ENCODE data around the gene HDAC9.

Gene HDAC9

DNA sequence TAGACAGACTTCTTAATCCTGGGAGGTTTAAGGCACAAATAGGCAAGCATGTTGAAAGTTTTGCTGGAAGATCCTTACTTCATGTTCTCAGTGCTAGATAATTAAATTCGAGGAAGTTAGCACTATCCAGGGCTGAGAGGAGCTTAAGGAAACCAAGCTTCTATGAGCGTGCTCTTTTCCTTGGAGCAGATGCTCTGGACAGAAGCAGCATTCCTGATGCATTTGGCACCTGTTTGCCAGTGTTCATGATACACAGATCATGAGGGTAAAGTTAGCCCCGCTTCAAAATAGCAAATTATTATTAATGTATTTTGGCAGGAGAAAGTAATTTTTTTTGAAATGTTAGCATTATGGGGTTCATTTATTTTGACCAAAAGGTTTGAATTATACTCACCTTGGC lies 9.4 kb downstream of the HDAC9 start:
- H3K27me3 Mint-ChIP-seq, result no peaks in the 10 kb centered on the region
- H3K36me3 Mint-ChIP-seq, result no peaks in the 10 kb centered on the region
- H3K4me1 Mint-ChIP-seq (ENCODE audit: low read depth), result no peaks in the 10 kb centered on the region

DNA sequence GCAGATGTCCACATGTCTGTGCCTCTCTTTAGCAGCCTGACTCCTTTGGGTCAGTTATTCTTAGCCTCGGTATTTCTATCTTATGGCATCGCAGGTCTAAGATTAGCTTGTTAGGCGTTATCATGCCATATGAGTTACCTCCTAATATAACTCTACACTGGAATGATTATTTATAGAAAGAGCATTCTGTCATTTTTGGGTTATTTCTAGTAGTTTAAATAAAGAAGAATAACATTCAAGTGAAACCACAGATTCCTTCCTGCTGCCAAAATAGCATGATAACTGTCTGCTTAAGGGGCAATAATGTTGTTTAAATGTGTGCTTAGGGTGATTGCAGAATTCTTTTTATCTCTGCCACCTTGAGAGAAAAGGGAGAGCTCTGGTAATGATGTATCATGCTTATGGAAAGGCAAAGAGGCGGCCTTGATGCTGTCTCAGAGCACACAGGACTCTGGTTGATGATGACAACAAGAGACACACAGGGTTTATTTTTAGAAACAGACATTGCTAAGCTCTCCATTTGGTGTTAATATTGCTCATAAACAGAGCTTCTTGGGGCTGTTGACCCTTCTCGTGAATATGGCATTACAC lies 10.4 kb downstream of the HDAC9 start:
- no peak overlapping the region for H3K4me3 Mint-ChIP-seq
- no peaks in the 10 kb centered on the region for H3K4me1 Mint-ChIP-seq (ENCODE audit: low read depth)
- H3K27ac Mint-ChIP-seq, result no peak overlapping the region
- H3K27me3 Mint-ChIP-seq, result no peaks in the 10 kb centered on the region
- no peaks in the 10 kb centered on the region for H3K36me3 Mint-ChIP-seq
- no peaks in the 10 kb centered on the region for H3K9me3 Mint-ChIP-seq (ENCODE audit: low read depth)

More for the DNA sequence above, 9.4 kb downstream of the HDAC9 start:
- Mint-ChIP-seq H3K27ac (no peak overlapping the region), H3K4me3 (no peak overlapping the region), H3K9me3 (ENCODE audit: low read depth) (no peaks in the 10 kb centered on the region)

GRCh38 chr7:18508443-18509427 lies 13.2 kb downstream of the HDAC9 start:
- H3K27ac Mint-ChIP-seq, result no peak overlapping the region
- no peak overlapping the region for H3K4me3 Mint-ChIP-seq

GRCh38 chr7:18509481-18509880 lies 13.9 kb downstream of the HDAC9 start:
- H3K4me3 Mint-ChIP-seq, result no peak overlapping the region
- no peaks in the 10 kb centered on the region for H3K4me1 Mint-ChIP-seq (ENCODE audit: low read depth)
- H3K36me3 Mint-ChIP-seq, result no peaks in the 10 kb centered on the region
- no peak overlapping the region for H3K27ac Mint-ChIP-seq
- no peaks in the 10 kb centered on the region for H3K27me3 Mint-ChIP-seq
- no peaks in the 10 kb centered on the region for H3K9me3 Mint-ChIP-seq (ENCODE audit: low read depth)

More at GRCh38 chr7:18508443-18509427, 13.2 kb downstream of the HDAC9 start:
- no peaks in the 10 kb centered on the region for H3K9me3 Mint-ChIP-seq (ENCODE audit: low read depth)
- no peaks in the 10 kb centered on the region for H3K4me1 Mint-ChIP-seq (ENCODE audit: low read depth)
- no peaks in the 10 kb centered on the region for H3K36me3 Mint-ChIP-seq
- no peaks in the 10 kb centered on the region for H3K27me3 Mint-ChIP-seq

DNA sequence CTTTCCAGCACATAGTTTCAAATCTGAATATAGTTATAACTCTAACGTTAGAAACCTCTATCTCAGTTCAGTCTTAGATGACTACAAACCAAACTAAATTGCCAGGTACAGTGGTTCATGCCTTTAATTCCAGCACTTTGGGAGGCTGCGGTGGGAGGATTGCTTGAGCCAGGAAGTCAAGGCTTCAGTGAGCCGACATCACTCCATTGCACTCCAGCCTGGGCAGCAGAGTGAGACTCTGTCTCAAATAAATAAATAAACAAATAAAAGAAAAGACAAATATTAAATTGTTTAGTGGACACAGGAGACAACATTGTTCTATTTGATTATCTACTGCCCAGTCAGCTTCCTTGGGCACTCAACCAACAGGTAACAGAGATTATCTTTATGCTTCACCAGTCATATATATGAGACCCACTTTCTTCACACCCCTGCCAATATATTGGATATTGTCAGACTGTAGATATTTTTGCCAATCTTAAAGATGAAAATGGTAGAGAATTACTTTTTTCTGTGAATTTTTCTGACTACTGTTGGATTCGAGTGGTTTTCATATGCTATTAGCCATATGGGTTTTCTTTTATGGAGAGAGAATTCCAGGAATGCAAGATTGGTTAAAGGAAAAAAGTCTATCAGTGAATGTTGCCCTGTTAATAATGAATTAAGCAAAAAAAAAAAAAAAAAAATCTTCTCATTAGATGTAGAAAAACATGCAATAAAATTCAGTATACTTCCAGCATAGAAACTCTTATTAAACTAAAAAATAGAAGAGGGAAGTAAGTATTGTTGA lies 16.0 kb downstream of the HDAC9 start:
- Mint-ChIP-seq H3K27me3 (no peaks in the 10 kb centered on the region), H3K36me3 (no peaks in the 10 kb centered on the region), H3K4me1 (ENCODE audit: low read depth) (no peaks in the 10 kb centered on the region), H3K9me3 (ENCODE audit: low read depth) (no peaks in the 10 kb centered on the region), H3K4me3 (no peak overlapping the region), H3K27ac (no peak overlapping the region)

DNA sequence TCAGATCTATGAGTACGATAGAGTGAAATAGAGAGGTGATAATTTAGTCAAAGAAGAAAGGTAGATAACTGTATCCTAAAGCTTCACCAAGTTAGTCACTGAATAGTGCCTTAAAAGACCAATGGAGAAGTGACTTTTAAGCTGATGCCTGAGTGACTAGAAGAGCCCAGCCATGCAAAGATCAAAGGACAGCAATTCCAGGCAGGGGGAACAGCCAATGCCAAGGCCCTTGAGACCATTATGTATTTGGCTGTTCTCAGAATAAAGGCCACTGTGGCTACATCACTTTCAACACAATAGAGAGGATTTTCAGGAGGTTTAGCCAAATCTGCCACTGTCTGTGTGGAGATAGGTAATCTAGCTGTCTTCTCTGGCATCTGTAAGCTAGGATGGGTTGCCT lies 17.8 kb downstream of the HDAC9 start:
- no peaks in the 10 kb centered on the region for H3K27me3 Mint-ChIP-seq
- H3K36me3 Mint-ChIP-seq, result no peaks in the 10 kb centered on the region
- H3K27ac Mint-ChIP-seq, result no peak overlapping the region
- no peaks in the 10 kb centered on the region for H3K4me1 Mint-ChIP-seq (ENCODE audit: low read depth)
- H3K4me3 Mint-ChIP-seq, result no peak overlapping the region
- no peaks in the 10 kb centered on the region for H3K9me3 Mint-ChIP-seq (ENCODE audit: low read depth)

DNA sequence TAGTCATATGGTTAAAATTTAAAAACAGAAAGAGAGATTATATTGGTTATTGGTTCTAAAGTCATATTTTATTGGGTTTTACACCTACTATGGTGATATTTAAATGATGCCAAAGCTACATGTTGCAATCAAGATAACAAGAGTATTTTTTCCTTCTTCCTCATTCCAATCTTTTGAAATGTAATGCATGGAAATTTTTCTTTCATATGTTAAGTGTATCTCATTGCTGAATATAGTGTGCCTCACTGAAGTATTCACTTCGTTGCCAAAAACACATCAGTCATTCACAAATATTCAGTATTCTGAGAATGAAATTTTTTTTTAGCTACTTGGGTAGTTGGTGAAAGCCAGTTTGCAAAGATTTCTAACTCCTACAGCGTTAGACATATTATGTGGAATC lies 19.5 kb downstream of the HDAC9 start:
- Mint-ChIP-seq H3K4me1 (ENCODE audit: low read depth) (no peaks in the 10 kb centered on the region), H3K9me3 (ENCODE audit: low read depth) (no peaks in the 10 kb centered on the region), H3K27ac (no peak overlapping the region), H3K4me3 (no peak overlapping the region), H3K36me3 (no peaks in the 10 kb centered on the region), H3K27me3 (no peaks in the 10 kb centered on the region)

DNA sequence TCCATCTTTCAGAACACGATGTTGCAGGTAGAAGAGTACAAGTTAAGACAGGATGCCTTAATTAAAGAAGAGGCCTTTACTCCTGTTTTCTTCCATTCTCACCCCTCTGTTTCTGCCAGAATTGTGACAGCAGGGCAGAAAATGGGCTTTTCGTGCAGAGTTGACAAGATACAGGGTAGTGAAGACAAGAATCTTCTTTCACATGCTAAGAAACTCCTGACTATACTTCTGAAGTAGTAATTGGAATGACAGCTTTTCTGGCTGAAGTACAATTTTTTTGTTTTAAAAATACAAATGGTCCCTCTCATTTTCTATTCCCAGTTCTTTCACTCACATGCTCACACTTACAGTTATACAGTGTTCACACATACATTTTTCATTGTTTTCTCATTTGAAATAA lies 22.1 kb downstream of the HDAC9 start:
- H3K9me3 Mint-ChIP-seq (ENCODE audit: low read depth), result no peaks in the 10 kb centered on the region
- H3K36me3 Mint-ChIP-seq, result no peaks in the 10 kb centered on the region
- H3K27me3 Mint-ChIP-seq, result no peaks in the 10 kb centered on the region
- H3K27ac Mint-ChIP-seq, result no peak overlapping the region
- no peaks in the 10 kb centered on the region for H3K4me1 Mint-ChIP-seq (ENCODE audit: low read depth)
- H3K4me3 Mint-ChIP-seq, result no peak overlapping the region

DNA sequence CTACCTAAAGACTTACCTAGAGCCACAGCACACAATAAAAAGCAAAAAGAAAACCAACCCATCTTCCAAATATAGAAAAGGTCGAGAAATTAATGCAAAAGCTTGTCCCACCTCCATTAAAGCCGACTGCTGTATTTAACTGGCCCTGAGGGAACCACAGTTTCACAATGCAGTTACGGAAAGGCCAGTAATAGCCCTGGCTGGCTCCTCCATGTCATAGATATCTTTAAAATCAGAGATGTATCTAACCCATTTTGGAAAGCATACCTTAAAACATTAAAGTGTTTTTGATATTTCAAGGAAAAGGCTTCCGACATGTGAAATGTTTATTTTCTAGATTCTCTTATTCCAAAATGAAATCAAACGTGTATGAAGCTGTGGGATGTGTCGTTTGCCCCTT lies 23.0 kb downstream of the HDAC9 start:
- H3K4me1 Mint-ChIP-seq (ENCODE audit: low read depth), result no peaks in the 10 kb centered on the region
- no peaks in the 10 kb centered on the region for H3K27me3 Mint-ChIP-seq
- no peak overlapping the region for H3K4me3 Mint-ChIP-seq

DNA sequence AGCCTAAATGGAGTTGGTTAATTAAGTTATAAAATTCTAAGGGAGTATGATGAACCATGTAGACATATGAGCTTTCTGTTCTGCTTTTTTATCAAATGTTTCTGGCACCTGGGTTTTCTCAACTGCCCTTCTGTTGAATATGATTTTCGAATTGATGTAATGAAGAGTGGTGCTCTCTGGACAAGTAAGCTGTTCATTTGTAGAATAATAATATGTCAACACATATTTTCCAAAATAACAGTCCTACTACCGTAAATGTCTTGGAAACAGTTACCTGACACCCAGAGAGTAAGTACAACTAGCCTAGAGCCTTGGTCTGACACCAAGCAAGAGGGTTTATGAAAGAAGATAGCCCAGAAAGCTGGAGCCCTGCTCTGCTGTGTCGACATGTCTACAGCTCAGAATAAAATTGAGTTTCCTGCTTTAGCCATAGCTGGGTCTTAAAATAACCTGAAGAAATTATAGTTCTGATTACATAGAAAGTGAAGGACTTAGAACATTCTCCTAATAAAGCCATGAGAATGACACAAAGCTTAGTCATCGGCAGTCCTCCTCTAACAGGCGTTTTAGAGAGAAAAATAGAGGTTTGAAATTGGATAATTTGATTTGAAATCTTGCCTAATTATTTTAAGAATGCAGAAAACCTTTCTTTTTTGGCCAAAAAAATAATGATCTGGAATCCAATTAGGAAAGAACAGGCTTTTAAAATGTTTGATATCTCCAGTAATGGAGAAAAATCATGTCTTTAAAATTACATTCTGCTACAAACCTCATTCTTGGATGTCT lies 25.1 kb downstream of the HDAC9 start:
- Mint-ChIP-seq H3K4me3 (no peak overlapping the region), H3K9me3 (ENCODE audit: low read depth) (no peaks in the 10 kb centered on the region), H3K36me3 (no peaks in the 10 kb centered on the region), H3K27ac (no peak overlapping the region), H3K27me3 (no peaks in the 10 kb centered on the region), H3K4me1 (ENCODE audit: low read depth) (no peaks in the 10 kb centered on the region)

More for the DNA sequence above, 23.0 kb downstream of the HDAC9 start:
- Mint-ChIP-seq H3K27ac (no peak overlapping the region), H3K9me3 (ENCODE audit: low read depth) (no peaks in the 10 kb centered on the region), H3K36me3 (no peaks in the 10 kb centered on the region)

- Mint-ChIP-seq H3K4me3 (no peak overlapping the region), H3K27me3 (no peaks in the 10 kb centered on the region), H3K4me1 (ENCODE audit: low read depth) (no peaks in the 10 kb centered on the region), H3K36me3 (no peaks in the 10 kb centered on the region), H3K9me3 (ENCODE audit: low read depth) (no peaks in the 10 kb centered on the region), H3K27ac (no peak overlapping the region)
Measured at GRCh38 chr7:18521236-18521589, 25.7 kb downstream of the HDAC9 start.

DNA sequence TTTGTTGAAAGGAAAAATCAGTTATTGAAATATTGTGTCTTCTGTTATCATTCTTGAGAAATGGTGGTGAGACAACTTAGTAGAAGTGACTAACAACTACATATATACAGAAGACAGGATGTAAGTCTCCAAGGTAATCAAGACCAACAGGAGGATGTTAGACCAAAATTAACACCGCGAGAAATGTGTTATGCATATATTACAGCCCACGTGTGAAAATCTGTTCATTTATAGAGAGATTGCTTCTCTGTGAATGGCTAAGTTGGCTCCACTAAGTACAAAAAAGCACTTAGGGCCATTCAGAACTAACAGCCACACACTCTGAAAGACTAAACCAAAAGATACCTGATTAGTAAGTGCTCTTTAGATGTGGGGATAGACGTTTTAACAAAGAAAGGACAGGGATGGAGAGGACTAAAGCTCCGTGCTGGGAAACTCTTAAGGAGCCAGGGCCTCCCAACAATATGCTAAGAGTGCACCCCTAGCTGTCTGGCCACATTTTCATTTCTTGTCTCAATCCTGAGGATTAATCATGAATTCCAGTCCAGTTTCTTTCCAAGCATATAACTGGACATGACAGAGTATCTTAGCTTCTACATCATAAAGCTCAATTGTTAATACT lies 26.5 kb downstream of the HDAC9 start:
- Mint-ChIP-seq H3K9me3 (ENCODE audit: low read depth) (no peaks in the 10 kb centered on the region), H3K36me3 (no peaks in the 10 kb centered on the region), H3K27ac (no peak overlapping the region), H3K4me3 (no peak overlapping the region), H3K27me3 (no peaks in the 10 kb centered on the region), H3K4me1 (ENCODE audit: low read depth) (no peaks in the 10 kb centered on the region)

DNA sequence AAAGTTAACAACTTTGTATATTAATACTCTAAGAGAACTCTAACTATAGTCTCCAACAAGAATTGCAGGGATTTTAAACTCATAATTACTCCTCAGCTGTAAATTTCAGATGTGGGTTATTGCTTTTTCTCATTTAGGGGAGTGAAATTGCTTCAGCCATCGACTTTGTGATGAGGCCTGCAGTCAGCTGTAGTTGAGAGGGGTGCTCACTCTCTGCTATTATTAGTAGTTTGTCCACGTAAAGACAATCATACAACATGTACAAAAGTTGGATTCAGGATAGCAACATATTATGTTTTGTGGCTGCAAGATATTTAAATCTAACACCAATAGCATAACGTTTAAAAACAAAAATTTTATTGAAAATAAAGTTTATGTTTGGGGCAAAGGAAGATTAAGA lies 28.7 kb downstream of the HDAC9 start:
- Mint-ChIP-seq H3K27ac (no peak overlapping the region), H3K36me3 (no peaks in the 10 kb centered on the region)

GRCh38 chr7:18526368-18526878 lies 30.9 kb downstream of the HDAC9 start:
- H3K27me3 Mint-ChIP-seq, result no peaks in the 10 kb centered on the region
- no peaks in the 10 kb centered on the region for H3K36me3 Mint-ChIP-seq
- no peak overlapping the region for H3K27ac Mint-ChIP-seq
- no peaks in the 10 kb centered on the region for H3K9me3 Mint-ChIP-seq (ENCODE audit: low read depth)
- no peaks in the 10 kb centered on the region for H3K4me1 Mint-ChIP-seq (ENCODE audit: low read depth)
- H3K4me3 Mint-ChIP-seq, result no peak overlapping the region

More for the DNA sequence above, 28.7 kb downstream of the HDAC9 start:
- no peaks in the 10 kb centered on the region for H3K9me3 Mint-ChIP-seq (ENCODE audit: low read depth)
- H3K4me1 Mint-ChIP-seq (ENCODE audit: low read depth), result no peaks in the 10 kb centered on the region
- H3K27me3 Mint-ChIP-seq, result no peaks in the 10 kb centered on the region
- H3K4me3 Mint-ChIP-seq, result no peak overlapping the region

All from activated naive CD8-positive, alpha-beta T cell (primary cell).